Endodermal cell (in vitro differentiated cells): Measurements from ENCODE around the gene EPG5. TPM values are rescaled to one million over a fixed set of nuclear protein-coding genes. Genes with fewer than 3 reads are reported as not detected.
A peak's percentile ranks its signal among the peaks of the same experiment; 100 is the strongest.
"Not testable (repeated sequence)": the region's sequence is repeated elsewhere in the genome, so short reads cannot be mapped to it uniquely, and the experiment has no call there.

Experiments
- DNase-seq: peaks from one replicate; pipeline ENCODE4 v3.0.0-alpha.2; 2017
- H3K27ac ChIP-seq: 2 replicates; pipeline ENCODE4 v1.5.1; 2013; ENCODE audit warnings: mild to moderate bottlenecking, low read depth, low read length, moderate library complexity
- H3K27me3 ChIP-seq: 2 replicates; pipeline ENCODE4 v1.6.1; 2013; ENCODE audit warnings: mild to moderate bottlenecking, low read length, moderate library complexity; ENCODE audit not compliant: insufficient read depth, control insufficient read depth, poor library complexity, severe bottlenecking
- H3K36me3 ChIP-seq: 2 replicates; pipeline ENCODE4 v1.7.0; 2013; ENCODE audit warnings: mild to moderate bottlenecking, low read length, moderate library complexity; ENCODE audit not compliant: control insufficient read depth, insufficient read depth
- H3K4me1 ChIP-seq: one replicate; pipeline ENCODE4 v1.7.0; 2013; ENCODE audit warnings: low read length; ENCODE audit not compliant: control insufficient read depth, insufficient read depth
- H3K4me3 ChIP-seq: 2 replicates; pipeline ENCODE4 v1.5.1; 2013; ENCODE audit warnings: mild to moderate bottlenecking, low read length, moderate library complexity
- H3K9ac ChIP-seq: 2 replicates; pipeline ENCODE4 v1.6.1; 2013; ENCODE audit warnings: mild to moderate bottlenecking, low read length, moderate library complexity; ENCODE audit not compliant: poor library complexity, severe bottlenecking; ENCODE audit errors: extremely low read depth
- H3K9me3 ChIP-seq: 2 replicates; pipeline ENCODE4 v1.6.1; 2013; ENCODE audit warnings: mild to moderate bottlenecking, low read length, moderate library complexity; ENCODE audit not compliant: control insufficient read depth
- H3K27ac Mint-ChIP-seq: 2 replicates; pipeline ENCODE4 v1.8.0; 2020; ENCODE audit warnings: mixed read lengths
- H3K27me3 Mint-ChIP-seq: 2 replicates; pipeline ENCODE4 v1.8.0; 2021; ENCODE audit warnings: mild to moderate bottlenecking, mixed read lengths; ENCODE audit not compliant: insufficient read depth
- H3K36me3 Mint-ChIP-seq: 2 replicates; pipeline ENCODE4 v1.8.0; 2020; ENCODE audit warnings: low read depth, mixed read lengths
- H3K4me1 Mint-ChIP-seq: 2 replicates; pipeline ENCODE4 v1.8.0; 2020; ENCODE audit warnings: mixed read lengths
- H3K4me3 Mint-ChIP-seq: 2 replicates; pipeline ENCODE4 v1.8.0; 2020; ENCODE audit warnings: mild to moderate bottlenecking, moderate library complexity, mixed read lengths
- H3K9me3 Mint-ChIP-seq: 2 replicates; pipeline ENCODE4 v1.8.0; 2020; ENCODE audit warnings: mild to moderate bottlenecking, mixed read lengths
- WGBS, 2 experiments: methylation state at CpG; one replicate each; pipeline versions ENCODE4 v1.1.5 to v1.1.7; 2013; ENCODE audit warnings: missing lambda C conversion rate in 2 of 2, mixed read lengths in 1 of 2; ENCODE audit not compliant: insufficient coverage in 1 of 2, insufficient read length in 1 of 2; 5-methylcytosine and 5-hydroxymethylcytosine counted together
- total RNA-seq, 2 donors: library from RNA; stranded (reverse); fragmentation: NEBNext Ultra II Directional in 1 of 2; extraction: Animal tissue kit (Norgen Biotek cat#: 25700) in 1 of 2; gene quantifications; 2 replicates in 1 of 2; 3 replicates in 1 of 2; pipeline ENCODE4 v1.2.1, GENCODE V29; 2021
- TF ChIP-seq, protein P1 (sequence below): fragments of 200-600 bp; sonication (generic); conservative IDR thresholded peaks from 2 replicates; pipeline ENCODE4 v1.5.0; 2021; ENCODE audit warnings: antibody characterized with exemption, mild to moderate bottlenecking

Gene EPG5
- total RNA-seq, 2 donors from 2014 or later: 25.6 to 28.6 TPM

DNA sequence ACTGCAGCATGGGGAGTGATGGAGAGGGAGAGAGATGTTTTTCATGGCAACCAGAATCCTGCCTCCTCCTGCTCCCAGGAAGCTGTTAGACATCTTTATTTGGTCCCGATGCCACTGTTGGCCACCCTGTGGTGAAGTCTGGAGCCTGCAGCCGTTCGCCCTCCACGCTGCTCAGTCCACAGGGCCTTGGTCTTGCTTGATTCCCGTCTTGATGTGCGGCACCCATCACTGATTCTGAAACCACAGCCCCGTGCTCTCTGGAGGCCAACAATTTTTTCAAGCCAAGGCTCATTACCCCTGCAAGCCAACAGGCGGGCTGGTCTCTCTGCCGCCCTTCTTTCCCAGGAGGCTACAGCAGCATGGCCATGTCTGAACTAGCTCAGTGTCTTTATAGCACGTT, 117.1 kb downstream of the EPG5 start:
- Mint-ChIP-seq H3K4me3 (no peak overlapping the region), H3K27me3 (no peaks in the 10 kb centered on the region), H3K4me1 (peaks cover 11% of the 10 kb centered on the region), H3K36me3 (peaks cover 37% of the 10 kb centered on the region), H3K27ac (no peak overlapping the region), H3K9me3 (no peaks in the 10 kb centered on the region)
- Histone ChIP-seq H3K27ac (no peak overlapping the region), H3K27me3 (no peaks in the 10 kb centered on the region), H3K36me3 (peaks cover 29% of the 10 kb centered on the region), H3K4me3 (no peak overlapping the region), H3K4me1 (no peaks in the 10 kb centered on the region), H3K9ac (no peak overlapping the region), H3K9me3 (no peaks in the 10 kb centered on the region)
- 89 to 91% methylated on average over 10 of the region's 10 CpGs for WGBS, 2 experiments
- TF ChIP-seq, protein P1, sequence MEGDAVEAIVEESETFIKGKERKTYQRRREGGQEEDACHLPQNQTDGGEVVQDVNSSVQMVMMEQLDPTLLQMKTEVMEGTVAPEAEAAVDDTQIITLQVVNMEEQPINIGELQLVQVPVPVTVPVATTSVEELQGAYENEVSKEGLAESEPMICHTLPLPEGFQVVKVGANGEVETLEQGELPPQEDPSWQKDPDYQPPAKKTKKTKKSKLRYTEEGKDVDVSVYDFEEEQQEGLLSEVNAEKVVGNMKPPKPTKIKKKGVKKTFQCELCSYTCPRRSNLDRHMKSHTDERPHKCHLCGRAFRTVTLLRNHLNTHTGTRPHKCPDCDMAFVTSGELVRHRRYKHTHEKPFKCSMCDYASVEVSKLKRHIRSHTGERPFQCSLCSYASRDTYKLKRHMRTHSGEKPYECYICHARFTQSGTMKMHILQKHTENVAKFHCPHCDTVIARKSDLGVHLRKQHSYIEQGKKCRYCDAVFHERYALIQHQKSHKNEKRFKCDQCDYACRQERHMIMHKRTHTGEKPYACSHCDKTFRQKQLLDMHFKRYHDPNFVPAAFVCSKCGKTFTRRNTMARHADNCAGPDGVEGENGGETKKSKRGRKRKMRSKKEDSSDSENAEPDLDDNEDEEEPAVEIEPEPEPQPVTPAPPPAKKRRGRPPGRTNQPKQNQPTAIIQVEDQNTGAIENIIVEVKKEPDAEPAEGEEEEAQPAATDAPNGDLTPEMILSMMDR: peak; percentile 74
- DNase-seq: peak; percentile 81

DNA sequence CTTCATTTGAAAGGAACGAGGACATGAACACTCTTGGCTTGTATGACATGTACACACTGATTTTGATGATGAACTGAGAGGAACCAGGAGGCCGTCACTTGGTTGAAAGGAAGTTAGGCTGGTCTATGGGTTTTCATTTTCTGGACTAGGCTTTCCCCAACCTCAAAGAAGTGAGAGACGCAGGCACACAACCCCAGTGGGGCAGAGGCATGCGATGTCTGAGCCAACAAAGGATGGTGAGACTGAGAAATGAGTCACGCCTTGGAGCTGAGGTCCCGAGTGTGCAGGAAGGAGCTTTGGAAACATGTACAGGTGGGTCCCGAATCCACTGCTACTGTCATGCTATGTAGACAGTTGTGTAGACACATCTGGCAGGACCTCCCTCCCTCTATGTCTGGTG, 117.6 kb downstream of the EPG5 start:
- no peaks in the 10 kb centered on the region for H3K9me3 Mint-ChIP-seq
- H3K27me3 Mint-ChIP-seq: no peaks in the 10 kb centered on the region
- H3K36me3 ChIP-seq: peaks cover 26% of the 10 kb centered on the region
- H3K27me3 ChIP-seq: no peaks in the 10 kb centered on the region
- no peak overlapping the region for H3K4me3 ChIP-seq
- H3K9ac ChIP-seq: no peak overlapping the region
- peaks cover 35% of the 10 kb centered on the region for H3K36me3 Mint-ChIP-seq
- WGBS, 2 experiments: 90 to 100% methylated on average over 6 to 7 of the region's 7 CpGs
- peaks cover 11% of the 10 kb centered on the region for H3K4me1 Mint-ChIP-seq
- H3K27ac ChIP-seq: no peak overlapping the region
- no peak overlapping the region for H3K4me3 Mint-ChIP-seq
- no peak overlapping the region for H3K27ac Mint-ChIP-seq
- TF ChIP-seq, protein P1: no peak
- H3K4me1 ChIP-seq: no peaks in the 10 kb centered on the region
- H3K9me3 ChIP-seq: no peaks in the 10 kb centered on the region
- DNase-seq: no peak

DNA sequence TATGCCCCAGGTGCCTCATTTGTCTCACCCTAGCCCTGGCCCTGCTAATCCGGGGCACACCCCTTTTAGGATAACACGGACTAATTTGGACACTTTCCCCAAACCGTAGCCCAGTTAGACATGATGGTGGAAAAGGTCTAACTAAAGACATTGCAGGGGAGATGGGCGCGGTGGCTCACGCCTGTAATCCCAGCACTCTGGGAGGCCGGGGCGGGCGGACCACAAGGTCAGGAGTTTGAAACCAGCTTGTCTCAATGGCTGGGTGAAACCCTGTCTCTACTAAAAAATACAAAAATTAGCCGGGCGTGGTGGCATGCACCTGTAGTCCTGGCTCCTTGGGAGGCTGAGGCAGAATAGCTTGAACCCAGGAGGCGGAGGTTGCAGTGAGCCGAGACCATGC, 118.5 kb downstream of the EPG5 start:
- DNase-seq, H3K9me3 Mint-ChIP-seq, H3K27me3 ChIP-seq, H3K4me1 Mint-ChIP-seq, H3K9ac ChIP-seq, H3K27ac Mint-ChIP-seq, H3K4me3 ChIP-seq, H3K4me1 ChIP-seq, H3K27me3 Mint-ChIP-seq, H3K27ac ChIP-seq, H3K4me3 Mint-ChIP-seq, H3K9me3 ChIP-seq: not testable (repeated sequence)
- peaks cover 26% of the 10 kb centered on the region for H3K36me3 ChIP-seq
- peaks cover 34% of the 10 kb centered on the region for H3K36me3 Mint-ChIP-seq
- WGBS, 2 experiments: 93 to 95% methylated on average over 12 to 13 of the region's 13 CpGs

DNA sequence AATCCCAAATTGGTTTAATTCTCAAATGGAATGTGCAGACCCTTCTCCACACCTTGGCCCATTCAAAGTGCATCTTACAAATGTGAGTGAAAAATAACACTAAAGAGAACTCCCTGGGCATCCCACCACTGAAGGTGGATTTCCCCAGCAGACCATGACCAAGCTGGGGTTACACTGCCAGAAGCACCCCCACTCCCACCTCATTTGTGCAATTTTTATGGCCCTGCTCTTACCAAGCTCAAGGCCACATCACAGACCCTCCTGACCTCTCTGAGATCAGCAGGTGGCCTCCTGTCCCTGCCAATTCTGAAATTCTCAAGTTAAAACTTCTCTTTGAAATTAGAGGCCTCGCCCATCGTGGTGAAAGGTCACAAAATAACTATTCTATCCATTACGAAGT, 120.0 kb downstream of the EPG5 start:
- H3K9me3 Mint-ChIP-seq: no peaks in the 10 kb centered on the region
- no peaks in the 10 kb centered on the region for H3K4me1 Mint-ChIP-seq
- no peak overlapping the region for H3K27ac Mint-ChIP-seq
- H3K4me3 Mint-ChIP-seq: no peak overlapping the region
- H3K9me3 ChIP-seq: no peaks in the 10 kb centered on the region
- WGBS, 2 experiments: 74% methylated on average over 3 of the region's 3 CpGs; no CpG with 5 or more reads in 1 of the 2 experiments
- H3K36me3 Mint-ChIP-seq: peaks cover 21% of the 10 kb centered on the region
- H3K4me1 ChIP-seq: no peaks in the 10 kb centered on the region
- no peaks in the 10 kb centered on the region for H3K27me3 ChIP-seq
- peaks cover 12% of the 10 kb centered on the region for H3K36me3 ChIP-seq
- H3K9ac ChIP-seq: no peak overlapping the region
- no peak overlapping the region for H3K4me3 ChIP-seq
- H3K27ac ChIP-seq: no peak overlapping the region
- TF ChIP-seq, protein P1: no peak
- DNase-seq: no peak
- H3K27me3 Mint-ChIP-seq: no peaks in the 10 kb centered on the region
